K562 (cell line): Measurements from ENCODE around the gene PIK3C2B. TPM values are rescaled to one million over a fixed set of nuclear protein-coding genes. Genes with fewer than 3 reads are reported as not detected.

ENCODE experiments used
- ADNP ChIP-seq: fragments of 200-800 bp; sonication (Bioruptor generic); IDR thresholded peaks from 2 replicates; pipeline ENCODE4 v1.6.1; 2016; ENCODE audit warnings: missing genetic modification characterization, missing compliant biosample characterization
- ATF3 ChIP-seq, 2 experiments: fragments of 450-650 bp in 1 of 2; sonication (generic) in 1 of 2; formaldehyde crosslinking in 1 of 2; IDR thresholded peaks in 1 of 2; conservative IDR thresholded peaks in 1 of 2; 2 replicates each; pipeline versions ENCODE4 v1.6.1 to v1.8.1; 2016 to 2023; ENCODE audit warnings: mild to moderate bottlenecking in 2 of 2, moderate library complexity in 2 of 2, inconsistent platforms in 1 of 2, missing genetic modification reagents in 1 of 2
- CBX5 ChIP-seq: IDR thresholded peaks from 2 replicates; pipeline ENCODE4 v1.6.1; 2014; ENCODE audit warnings: low read depth, borderline replicate concordance
- CREB5 ChIP-seq: fragments of 250-450 bp; sonication (Bioruptor Pico); IDR thresholded peaks from 2 replicates; pipeline ENCODE4 v1.5.0; 2020; ENCODE audit warnings: mild to moderate bottlenecking
- GTF2B ChIP-seq: IDR thresholded peaks from 2 replicates; pipeline ENCODE4 v1.6.1; 2011; ENCODE audit not compliant: insufficient read length; ENCODE audit errors: extremely low read depth
- HCFC1 ChIP-seq: IDR thresholded peaks from 2 replicates; pipeline ENCODE4 v1.6.1; 2012; ENCODE audit warnings: low read depth, low read length, improper control_type of control experiment
- LCOR ChIP-seq: sonication (generic); formaldehyde crosslinking; IDR thresholded peaks from 2 replicates; pipeline ENCODE4 v1.8.0; 2022; ENCODE audit warnings: mild to moderate bottlenecking, missing genetic modification reagents
- MED1 ChIP-seq: sonication (generic); formaldehyde crosslinking; IDR thresholded peaks from 2 replicates; pipeline ENCODE4 v1.8.1; 2023; ENCODE audit warnings: missing genetic modification reagents, borderline replicate concordance
- PCBP1 ChIP-seq: fragments of 200-400 bp; formaldehyde crosslinking; IDR thresholded peaks from 2 replicates; pipeline ENCODE4 v1.6.1; 2018; ENCODE audit warnings: mild to moderate bottlenecking, low read depth, low read length; ENCODE audit not compliant: poor library complexity, severe bottlenecking
- SAP30 ChIP-seq: fragments of 200-600 bp; sonication (generic); IDR thresholded peaks from 2 replicates; pipeline ENCODE4 v1.6.1; 2012; ENCODE audit warnings: borderline replicate concordance, low read depth, mild to moderate bottlenecking, moderate library complexity, low read length, control low read depth, inconsistent platforms; ENCODE audit not compliant: insufficient read depth, poor library complexity, severe bottlenecking
- STAT5A ChIP-seq: IDR thresholded peaks from 2 replicates; pipeline ENCODE4 v1.6.1; 2012; ENCODE audit warnings: low read length, inconsistent platforms, borderline replicate concordance
- TAL1 ChIP-seq: fragments of 450-650 bp; IDR thresholded peaks from 2 replicates; pipeline ENCODE4 v1.6.1; 2016; ENCODE audit warnings: mild to moderate bottlenecking
- ZNF124 ChIP-seq: sonication (generic); formaldehyde crosslinking; IDR thresholded peaks from 2 replicates; pipeline ENCODE4 v1.8.1; 2022; ENCODE audit warnings: missing genetic modification reagents
- ZNF23 ChIP-seq: fragments of 250-450 bp; sonication (Bioruptor Pico); IDR thresholded peaks from 2 replicates; pipeline ENCODE4 v1.4.0; 2020; ENCODE audit warnings: mild to moderate bottlenecking
- ZNF253 ChIP-seq: fragments of 250-450 bp; sonication (Bioruptor Pico); conservative IDR thresholded peaks from 2 replicates; pipeline ENCODE4 v1.6.1; 2021; ENCODE audit warnings: mild to moderate bottlenecking
- ZNF551 ChIP-seq: fragments of 250-450 bp; sonication (Bioruptor Pico); IDR thresholded peaks from 2 replicates; pipeline ENCODE4 v1.5.0; 2021; ENCODE audit warnings: mild to moderate bottlenecking, moderate library complexity
- ZNF639 ChIP-seq, 2 experiments: fragments of 200-800 bp in 1 of 2; sonication (Bioruptor generic) in 1 of 2; sonication (generic) in 1 of 2; formaldehyde crosslinking in 1 of 2; IDR thresholded peaks in 1 of 2; conservative IDR thresholded peaks in 1 of 2; 2 replicates each; pipeline versions ENCODE4 v1.5.0 to v1.6.1; 2016 to 2020; ENCODE audit warnings: missing compliant biosample characterization in 1 of 2, missing genetic modification characterization in 1 of 2, missing genetic modification reagents in 1 of 2
- ZNF766 ChIP-seq: fragments of 200-800 bp; sonication (Bioruptor generic); conservative IDR thresholded peaks from 2 replicates; pipeline ENCODE4 v1.6.1; 2016; ENCODE audit warnings: missing genetic modification characterization, missing compliant biosample characterization
- polyA plus RNA-seq, 8 experiments: library from polyadenylated mRNA; depleted of rRNA in 4 of 8; stranded (reverse) in 5 of 8; unstranded in 3 of 8; fragments of >200 nt; fragmentation: Nextera tagmentation in 2 of 8; fragmentation: Illumina TruSeq in 1 of 8; extraction: Ambion mirVana in 2 of 8; extraction: Trizol in 1 of 8; gene quantifications; 2 replicates each; pipeline versions ENCODE4 v1.2.1 to v1.2.3, GENCODE V29; 2011 to 2014; ENCODE audit warnings: inconsistent platforms in 1 of 8, missing spikeins in 1 of 8
- total RNA-seq, 7 experiments: library from RNA; depleted of rRNA in 6 of 7; stranded (reverse); fragments of >200 nt in 6 of 7; fragmentation: Illumina TruSeq in 2 of 7; extraction: Trizol in 2 of 7; gene quantifications; 2 replicates each; pipeline versions ENCODE4 v1.2.1 to v1.2.3, GENCODE V29; 2011 to 2021; ENCODE audit warnings: low replicate concordance in 1 of 7

PIK3C2B gene
- total and polyA plus RNA-seq, 9 of the 15 experiments (the other 6 are each of a cell fraction or from before 2014, with no cell fraction given), result 0.10 to 2.9 (median 0.72) TPM

- TF ChIP-seq PCBP1, result no peak
- no peak for TF ChIP-seq MED1 (CRISPR knock-in tag)
- TF ChIP-seq HCFC1, result no peak
- no peak; the same call in 1 of the 2 replicates for TF ChIP-seq TAL1
- TF ChIP-seq ZNF551 (CRISPR knock-in tag), result no peak
- TF ChIP-seq ATF3 (IDR thresholded peaks at IDR 0.05), result peak; percentile 87
- TF ChIP-seq ATF3 (CRISPR knock-in tag; conservative IDR thresholded peaks at IDR 0.05), result no peak
- peak in 1 of 2 experiments; percentile 72; a peak in 2 of 4 replicates for TF ChIP-seq ZNF639 (CRISPR knock-in tag; conservative IDR thresholded peaks at IDR 0.05 in 1 of 2, IDR thresholded peaks at IDR 0.05 in 1 of 2)
- no peak for TF ChIP-seq ZNF124 (CRISPR knock-in tag)
- TF ChIP-seq CBX5, result no peak
- no peak for TF ChIP-seq ZNF253 (CRISPR knock-in tag)
- TF ChIP-seq ADNP (tag), result no peak
- no peak for TF ChIP-seq SAP30
- no peak for TF ChIP-seq STAT5A
- no peak for TF ChIP-seq GTF2B
- TF ChIP-seq CREB5, result no peak
- no peak for TF ChIP-seq ZNF23 (CRISPR knock-in tag)
- TF ChIP-seq LCOR, result no peak
- TF ChIP-seq ZNF766 (CRISPR knock-in tag), result no peak; the same call in 1 of the 2 replicates
Measured at GRCh38 chr1:204465546-204466415, 28.8 kb downstream of the PIK3C2B start (continued).
